T47D (cell line): ENCODE results near the gene RNF20.
A peak's percentile ranks its signal among the peaks of the same experiment; 100 is the strongest.

Source experiments
- DNase-seq, 2 experiments: peaks; one replicate each; pipeline versions ENCODE4 v3.0.0 to v3.0.0-alpha.2; 2011 to 2012; ENCODE audit warnings: low read depth in 1 of 2, low spot score in 1 of 2
- JUND ChIP-seq: IDR thresholded peaks from 2 replicates; pipeline ENCODE4 v1.6.1; 2012; ENCODE audit warnings: low read depth
- in situ Hi-C: cut with HindIII; loops from 2 replicates; pipeline ENCODE4 v1.10.0; 2016; ENCODE audit warnings: low sequenced_read_pairs, low pct_unique_long_range_greater_than_20kb

Gene RNF20

DNA sequence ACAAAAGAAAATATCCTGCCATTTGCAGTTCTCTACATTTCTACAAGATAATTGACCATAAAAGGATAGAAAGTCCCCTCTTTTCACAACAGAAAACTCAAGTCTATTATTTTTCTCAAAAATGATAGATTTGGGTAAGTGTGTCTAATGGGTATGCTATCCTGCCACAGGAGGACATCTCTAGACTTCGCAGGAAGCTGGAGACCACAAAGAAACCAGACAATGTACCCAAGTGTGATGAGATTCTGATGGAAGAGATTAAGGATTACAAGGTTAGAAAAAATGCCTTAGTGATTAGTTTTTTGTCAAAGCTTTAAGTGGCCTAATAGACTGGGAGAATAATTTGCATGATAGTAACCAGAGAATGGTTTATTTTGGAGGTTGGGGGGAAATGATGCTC is 28.1 kb downstream of the RNF20 start:
- in situ Hi-C loops: no loop called here
- no peak for TF ChIP-seq JUND
- no peak for DNase-seq

DNA sequence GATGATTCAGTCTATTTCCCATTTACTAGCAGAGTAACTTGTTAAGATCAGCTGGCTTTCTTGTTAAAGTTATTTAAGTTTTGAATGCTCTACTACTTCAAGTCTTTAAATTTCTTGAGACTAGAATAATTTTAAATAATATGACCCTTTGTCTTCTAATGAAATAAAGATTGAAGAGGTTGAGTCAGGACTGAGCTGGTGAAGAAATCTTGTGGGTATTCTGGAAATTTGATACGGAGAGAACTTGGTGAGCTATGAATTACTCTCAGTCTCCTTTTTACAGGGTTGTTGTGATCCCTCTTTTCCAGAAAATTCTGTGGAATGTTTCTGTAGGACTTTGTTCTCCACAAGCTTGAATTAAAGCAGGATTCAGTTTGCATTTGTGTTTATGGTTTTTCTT is 29.3 kb downstream of the RNF20 start:
- no peak for DNase-seq
- TF ChIP-seq JUND: no peak
- in situ Hi-C loops: no loop called here

DNA sequence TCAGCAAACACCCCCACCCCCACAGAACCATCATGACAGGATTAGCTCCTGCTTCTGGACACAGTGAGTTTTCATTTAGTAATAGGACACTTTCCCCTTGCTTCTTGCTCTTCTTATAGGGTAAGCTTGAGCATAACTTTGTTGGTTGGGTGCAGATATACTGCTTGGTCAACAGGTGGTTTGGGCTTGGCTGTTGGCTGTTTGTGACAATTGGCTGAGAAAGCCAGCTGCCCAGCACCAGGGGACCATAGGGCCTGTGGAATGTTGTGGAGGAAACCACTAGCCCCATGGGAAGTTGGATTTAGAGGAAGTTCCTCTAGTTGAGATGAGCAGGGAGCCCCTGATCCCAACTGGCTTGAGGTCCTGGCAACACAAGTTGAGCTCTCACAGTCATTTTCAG is 30.6 kb downstream of the RNF20 start:
- no peak for DNase-seq
- in situ Hi-C loops: no loop called here
- no peak for TF ChIP-seq JUND

DNA sequence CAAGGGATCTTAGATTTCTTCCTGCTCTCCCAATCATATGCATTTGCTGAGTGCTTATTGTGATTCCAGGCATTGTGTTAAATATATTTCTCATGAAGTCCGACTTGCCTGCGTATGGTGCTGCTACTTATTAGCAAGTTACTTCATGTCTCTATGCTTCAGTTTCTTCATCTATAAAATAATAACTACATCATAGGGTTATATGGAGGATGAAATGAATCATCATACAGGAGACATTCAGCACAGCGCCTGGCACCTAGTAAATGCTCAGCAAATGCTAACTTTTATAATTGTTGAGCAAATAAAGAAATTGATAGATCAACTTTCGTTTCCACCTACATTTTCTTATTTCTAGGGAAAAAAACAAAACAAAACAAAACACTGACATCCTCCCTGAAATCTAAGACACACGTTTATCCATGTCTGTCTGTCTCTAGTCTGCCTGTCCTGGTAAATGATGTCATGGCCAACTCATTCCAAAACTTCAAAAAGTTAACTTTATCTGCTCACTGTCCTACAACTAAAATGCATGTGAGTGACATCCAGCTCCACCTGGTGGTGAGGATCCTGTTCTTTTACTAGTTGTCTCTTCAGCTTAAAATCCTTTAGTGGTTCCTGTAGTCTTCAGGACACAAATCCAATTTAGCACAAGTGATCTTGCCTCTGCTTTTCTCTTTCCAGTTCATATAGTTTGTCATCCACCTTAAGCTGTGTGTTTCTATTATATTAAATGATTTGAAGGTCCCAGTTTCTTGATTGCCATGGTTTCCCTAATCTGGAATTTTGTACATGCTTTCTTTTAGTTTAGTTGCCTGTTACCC is 33.5 kb downstream of the RNF20 start:
- peak; percentile 7 to 48 for DNase-seq
- TF ChIP-seq JUND: no peak
- in situ Hi-C loops: no loop called here

DNA sequence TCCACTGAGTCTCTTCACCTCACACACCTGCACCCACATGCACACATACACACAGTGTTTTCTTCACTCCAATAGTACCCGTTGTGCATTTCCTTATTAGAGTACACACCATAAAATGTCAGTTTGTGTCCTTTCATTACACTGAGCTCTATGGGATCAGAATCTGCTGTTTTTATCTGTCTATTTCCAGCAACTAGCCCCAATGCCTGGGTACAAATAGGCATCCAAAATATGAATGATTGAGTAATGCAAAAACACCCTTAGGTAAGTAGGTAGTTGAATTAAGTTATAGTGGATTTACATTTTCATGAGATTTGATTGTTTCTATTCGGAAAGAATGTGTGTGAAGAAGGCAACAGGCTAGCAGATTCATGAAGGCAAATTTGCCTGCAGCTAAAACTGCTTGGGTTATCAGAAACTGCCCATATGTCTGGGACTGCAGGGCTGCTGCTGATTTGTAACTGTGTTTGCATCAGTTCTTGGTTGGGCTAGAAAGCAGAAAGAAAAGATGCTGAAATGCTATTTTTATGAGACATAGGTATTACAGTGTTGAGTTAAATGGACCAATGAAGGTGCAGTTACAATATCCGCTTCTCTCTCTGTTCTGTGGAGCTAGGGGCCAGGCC is 34.2 kb downstream of the RNF20 start:
- no peak for TF ChIP-seq JUND

DNA sequence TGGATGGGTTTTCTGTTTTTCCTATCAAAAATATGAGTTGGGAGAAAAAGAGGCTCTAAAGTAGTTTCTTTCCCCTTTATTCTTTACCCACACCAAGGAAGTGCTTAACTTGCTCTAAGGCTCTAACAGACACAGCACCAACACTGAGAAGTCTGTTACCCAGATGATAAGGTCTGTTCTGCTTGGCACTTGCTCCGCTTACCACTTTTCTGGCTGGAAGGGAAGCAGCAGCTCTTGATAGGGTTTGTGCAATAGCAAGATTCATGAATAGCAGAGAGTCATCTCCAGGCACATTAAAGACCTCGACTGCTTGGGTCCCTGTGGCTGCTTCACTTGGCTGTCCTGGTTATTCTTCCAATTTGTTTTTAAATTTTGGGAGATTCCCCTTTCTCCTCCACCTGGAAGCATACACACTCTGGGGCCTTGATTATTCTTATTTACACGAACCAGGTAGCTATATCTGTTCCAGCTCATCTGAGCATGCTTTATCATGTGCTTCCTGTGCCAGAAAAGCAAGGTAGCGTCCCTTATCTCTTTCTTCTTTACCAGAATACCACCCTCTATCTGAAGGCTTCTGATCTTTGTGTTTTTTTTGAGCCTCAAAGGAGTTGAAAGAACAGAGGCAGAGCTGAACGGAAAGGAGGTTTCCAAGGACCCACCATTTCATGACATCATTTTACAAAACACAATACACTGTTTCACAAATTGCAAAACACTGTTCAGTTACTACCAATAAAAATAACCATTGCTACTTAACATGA is 36.3 kb downstream of the RNF20 start:
- DNase-seq: no peak
- in situ Hi-C loops: no loop called here
- no peak for TF ChIP-seq JUND

More for the DNA sequence above, 34.2 kb downstream of the RNF20 start:
- in situ Hi-C loops: no loop called here
- DNase-seq: no peak

DNA sequence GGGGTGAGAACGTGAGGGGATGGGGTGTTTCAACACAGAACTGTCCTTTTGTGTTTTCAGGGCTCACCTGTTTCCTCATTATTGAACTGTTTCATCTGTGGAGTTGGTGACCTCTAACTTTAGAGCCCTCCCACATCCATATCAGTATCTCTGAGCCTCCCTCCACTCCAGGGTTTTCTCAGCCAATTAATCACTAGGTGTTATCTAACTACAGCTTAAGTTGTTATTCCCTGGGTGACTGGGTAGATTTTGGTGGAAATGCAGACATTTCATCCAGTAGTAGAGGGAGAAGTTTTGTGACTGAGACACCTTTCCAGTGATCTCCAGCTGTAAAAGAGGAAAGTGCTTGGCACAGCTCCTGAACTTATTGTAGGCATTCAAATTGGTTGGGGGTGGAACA is 37.5 kb downstream of the RNF20 start:
- in situ Hi-C loops: no loop called here
- TF ChIP-seq JUND: no peak
- no peak for DNase-seq

DNA sequence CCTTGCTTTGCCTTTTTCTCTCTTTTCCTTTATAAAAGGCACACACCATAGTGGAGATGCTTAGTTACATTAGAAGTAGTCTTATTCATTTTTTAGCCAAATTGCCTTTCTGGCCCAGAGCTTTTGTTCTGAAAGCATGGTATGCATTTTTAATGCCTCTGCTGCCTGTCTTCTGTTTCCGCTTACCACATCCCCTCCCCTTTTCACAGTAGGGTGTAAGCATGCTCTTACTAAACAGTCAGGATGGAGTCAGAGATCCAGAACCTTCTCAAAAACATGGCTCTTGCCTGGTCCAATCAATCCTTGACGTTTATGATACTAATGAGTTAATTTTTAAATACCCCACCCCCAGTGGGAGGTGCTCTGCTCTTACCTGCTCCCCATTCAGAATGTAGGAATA is 38.7 kb downstream of the RNF20 start:
- TF ChIP-seq JUND: no peak
- no peak for DNase-seq
- in situ Hi-C loops: no loop called here

DNA sequence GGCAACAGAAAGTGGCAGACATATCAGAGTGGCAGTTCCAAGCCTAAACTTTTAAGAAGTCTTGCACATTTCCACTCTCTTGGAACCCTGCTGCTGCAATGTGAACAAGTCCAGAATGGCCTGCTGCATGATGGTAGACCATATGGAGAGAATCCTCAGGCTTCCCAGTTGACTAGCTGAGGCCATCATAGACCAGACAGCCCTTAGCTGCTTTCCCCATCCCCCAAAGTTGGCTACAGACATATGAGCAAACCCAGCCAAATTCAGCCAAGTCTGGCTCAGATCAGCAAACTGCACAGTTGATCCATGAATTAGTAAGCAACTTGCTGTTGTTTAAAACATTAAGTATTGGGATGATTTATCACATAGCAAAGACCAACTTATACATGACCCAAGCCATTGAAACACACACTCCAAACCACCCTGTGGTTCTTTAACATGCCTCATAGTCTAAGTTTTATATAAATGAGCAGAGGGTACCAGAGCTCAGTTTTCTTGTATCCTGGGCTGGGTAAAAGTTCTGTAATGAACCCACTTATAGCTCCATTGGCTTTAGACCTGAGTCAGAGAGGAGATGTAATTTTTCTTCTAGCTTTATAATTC is 41.2 kb downstream of the RNF20 start:
- in situ Hi-C loops: no loop called here
- no peak for DNase-seq
- no peak for TF ChIP-seq JUND

DNA sequence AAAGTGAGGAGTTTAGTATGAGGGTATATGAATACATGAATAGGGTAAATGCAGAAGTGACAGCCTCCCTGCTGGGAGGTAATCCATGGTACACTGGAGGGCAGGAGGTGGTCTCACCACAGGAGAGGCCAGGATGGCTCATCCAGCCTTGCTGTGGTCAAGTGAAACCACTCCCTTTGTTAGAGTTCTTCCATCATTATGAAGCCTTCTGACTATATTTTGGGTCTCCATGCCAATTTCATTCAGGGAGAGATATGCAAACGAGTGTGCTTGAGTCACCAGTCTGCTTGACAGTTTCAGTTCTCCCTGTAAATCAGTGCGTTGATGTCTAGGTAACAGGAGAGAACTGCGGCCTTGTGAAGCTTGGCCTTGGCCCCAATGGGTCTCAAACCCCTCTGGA is 44.7 kb downstream of the RNF20 start:
- TF ChIP-seq JUND: no peak
- DNase-seq: no peak
- in situ Hi-C loops: no loop called here

DNA sequence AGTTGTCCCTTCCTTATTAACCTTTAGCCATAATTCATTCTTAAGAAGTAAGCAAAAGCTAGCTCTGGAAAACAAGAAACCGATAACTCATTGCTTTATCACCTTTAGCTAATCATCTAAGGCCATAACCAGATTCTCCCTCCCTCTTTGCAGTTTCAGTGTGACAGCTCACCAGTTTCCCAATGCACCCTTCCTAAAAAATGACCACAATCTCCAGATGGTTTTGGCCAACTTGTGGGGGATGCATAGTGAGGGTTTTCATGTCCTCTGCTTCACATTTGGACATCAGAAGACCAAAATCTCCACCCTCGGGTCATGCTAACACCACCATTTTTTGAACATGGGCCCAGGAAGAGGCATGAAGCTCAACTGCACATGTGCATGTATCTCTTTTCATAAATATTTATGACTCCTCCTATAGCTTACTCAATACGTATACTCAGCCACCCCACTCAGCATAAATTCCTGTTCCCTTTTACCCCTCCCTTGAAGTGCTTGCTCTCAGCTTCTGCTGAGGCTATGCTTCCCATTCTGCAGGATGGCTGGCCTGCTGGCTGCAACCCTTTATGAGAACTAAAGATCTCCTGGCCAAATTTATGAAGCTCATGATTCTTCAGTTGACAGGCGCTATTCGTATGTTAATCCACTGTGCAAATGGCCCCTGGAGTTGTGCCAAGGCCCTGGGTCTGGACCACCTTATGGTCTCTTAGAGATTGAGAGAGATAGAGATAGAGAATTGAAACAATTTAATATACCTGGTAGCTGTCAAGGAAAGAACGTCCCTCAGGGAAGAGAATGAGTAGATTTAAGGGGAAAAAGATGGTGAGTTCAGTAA is 46.3 kb downstream of the RNF20 start:
- no peak for TF ChIP-seq JUND
- no peak for DNase-seq
- in situ Hi-C loops: no loop called here

DNA sequence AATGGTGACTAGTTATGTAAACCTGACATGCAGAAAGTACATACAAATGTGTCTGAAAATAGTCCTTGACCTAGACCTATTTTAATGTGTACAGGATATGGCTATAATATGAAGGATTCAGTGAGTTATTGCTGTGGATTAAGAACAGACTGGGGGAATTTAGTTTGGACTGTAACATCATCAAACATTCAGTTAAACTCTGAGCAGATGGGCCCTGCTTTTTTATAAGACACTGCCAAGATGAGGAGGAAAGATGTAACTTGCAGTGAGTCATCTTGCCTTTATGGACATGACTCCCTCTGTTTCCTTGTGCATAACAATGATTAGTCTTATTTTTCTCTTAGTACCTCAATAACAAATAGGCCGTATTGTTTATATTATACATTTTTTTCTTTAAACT is 48.9 kb downstream of the RNF20 start:
- no peak for DNase-seq
- TF ChIP-seq JUND: no peak
- in situ Hi-C loops: no loop called here
